BLaER1 treated with 17β-estradiol and CSF1 and Interleukin-3, amounts not matched to agents 10 nM and 100 nM (cell line): ENCODE measurements around the gene MYBPHL.

Source experiments
- H3K27ac ChIP-seq, 11 experiments: shearing (Covaris generic); formaldehyde crosslinking; 2 replicates each; pipeline ENCODE4 v1.8.1; 2022
- H3K27me3 ChIP-seq, 11 experiments: shearing (Covaris generic); formaldehyde crosslinking; 2 replicates each; pipeline ENCODE4 v1.8.1; 2022
- H3K36me3 ChIP-seq, 11 experiments: shearing (Covaris generic); formaldehyde crosslinking; 2 replicates each; pipeline ENCODE4 v1.8.1; 2022
- H3K4me1 ChIP-seq, 10 experiments: shearing (Covaris generic); formaldehyde crosslinking; 2 replicates each; pipeline ENCODE4 v1.8.1; 2022
- H3K4me2 ChIP-seq, 11 experiments: shearing (Covaris generic); formaldehyde crosslinking; 2 replicates each; pipeline ENCODE4 v1.8.1; 2022
- H3K4me3 ChIP-seq, 10 experiments: shearing (Covaris generic); formaldehyde crosslinking; 2 replicates each; pipeline ENCODE4 v1.8.1; 2022
- H3K9ac ChIP-seq, 11 experiments: shearing (Covaris generic); formaldehyde crosslinking; 2 replicates each; pipeline ENCODE4 v1.8.1; 2022
- H3K9me3 ChIP-seq, 11 experiments: shearing (Covaris generic); formaldehyde crosslinking; replicated peaks in 1 of 11; 2 replicates each; pipeline ENCODE4 v1.8.1; 2022
- H4K20me1 ChIP-seq, 11 experiments: shearing (Covaris generic); formaldehyde crosslinking; 2 replicates each; pipeline ENCODE4 v1.8.1; 2022
- Cebpa-rat ChIP-seq, 11 experiments: shearing (Covaris generic); IDR thresholded peaks; 2 replicates each; pipeline ENCODE4 v1.8.1; 2022

MYBPHL gene

DNA sequence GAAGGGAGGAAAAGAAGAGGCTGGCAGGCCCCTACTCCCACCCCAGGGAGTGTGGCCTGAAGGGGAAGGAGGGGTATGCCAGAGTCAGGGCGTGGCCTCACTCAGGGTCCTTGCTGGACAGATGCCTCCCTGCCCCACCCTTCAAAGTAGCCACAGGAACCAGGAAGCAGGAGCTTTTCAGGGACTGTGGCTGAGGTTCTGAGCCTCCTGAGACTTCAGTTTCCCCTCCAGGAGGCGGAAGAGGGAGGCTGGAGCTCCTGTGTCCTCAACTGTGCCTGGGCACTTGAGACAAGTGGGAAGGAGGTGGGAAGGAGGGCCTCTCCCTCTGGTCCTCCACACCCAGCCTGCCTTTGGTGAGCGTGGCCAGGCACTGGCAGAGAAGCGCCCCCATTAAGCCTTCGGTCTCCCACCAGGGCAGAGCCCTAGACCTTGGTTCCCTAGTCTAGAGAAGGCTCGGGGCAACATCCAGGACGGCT is 52.2 kb downstream of the MYBPHL start:
- H3K9me3 ChIP-seq = no peaks in the 10 kb centered on the region; a peak in 1 of 22 replicates
- peaks cover 0 to 17% (median 10%) of the 10 kb centered on the region in 11 experiments; a peak in 11 of 22 replicates for H3K36me3 ChIP-seq
- peak overlapping the region; percentile 78 to 98 (median 95) for H3K4me2 ChIP-seq
- peaks cover 36 to 56% (median 47%) of the 10 kb centered on the region in 10 experiments for H3K4me1 ChIP-seq
- no peak for TF ChIP-seq Cebpa-rat (IDR thresholded peaks at IDR 0.05)
- H3K27me3 ChIP-seq = peaks cover 0 to 12% (median 7%) of the 10 kb centered on the region in 11 experiments; a peak in 8 of 22 replicates
- peak overlapping the region; percentile 55 to 86 (median 82); a peak in 21 of 22 replicates for H3K9ac ChIP-seq
- H3K27ac ChIP-seq = peak overlapping the region; percentile 5 to 96 (median 91); a peak in 21 of 22 replicates
- peak overlapping the region in 5 of 10 experiments; percentile 33 to 60 (median 51); a peak in 5 of 20 replicates for H3K4me3 ChIP-seq
- peaks cover 0 to 9% (median 0%) of the 10 kb centered on the region in 11 experiments; a peak in 4 of 22 replicates for H4K20me1 ChIP-seq

DNA sequence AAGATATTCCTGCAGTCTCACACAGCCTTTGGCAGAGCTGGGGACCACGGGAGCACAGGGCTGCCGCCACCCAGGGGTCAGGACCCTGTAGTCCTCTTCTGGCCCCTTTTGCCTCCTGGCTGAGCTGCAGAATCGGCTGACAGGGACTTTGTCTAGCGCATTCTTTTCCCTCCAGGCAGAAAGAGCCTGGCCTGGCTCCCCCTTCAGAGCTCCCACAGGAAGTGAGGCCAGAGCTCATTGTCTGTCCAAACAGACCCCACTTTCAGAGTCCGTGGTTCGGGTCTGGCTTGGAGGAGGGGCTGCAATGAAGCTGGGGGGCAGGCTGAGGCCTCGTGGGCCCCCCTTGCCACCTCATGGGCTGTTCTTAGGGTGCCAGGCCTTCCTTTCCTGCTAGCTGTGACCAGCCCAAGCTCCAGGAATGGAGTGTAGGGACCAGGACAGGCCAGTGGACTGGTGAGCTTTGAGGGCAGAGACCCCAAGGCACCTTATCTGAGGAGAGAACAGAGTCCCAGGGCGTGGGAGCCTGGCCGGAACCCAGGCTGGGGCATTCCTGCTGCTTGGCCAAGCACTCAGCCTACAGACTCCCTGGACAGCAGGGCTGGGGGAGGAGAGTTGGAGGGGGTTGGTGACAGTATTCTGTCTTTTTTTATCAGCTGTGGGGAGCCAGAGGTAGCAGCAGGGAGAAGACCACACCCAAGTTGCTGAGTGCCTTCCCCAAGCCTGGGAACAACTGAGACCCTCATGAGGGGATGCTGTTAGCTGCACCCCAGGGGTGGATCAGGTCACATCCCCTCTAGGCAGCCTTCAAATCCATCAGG is 52.8 kb downstream of the MYBPHL start:
- no peaks in the 10 kb centered on the region; a peak in 1 of 22 replicates for H3K9me3 ChIP-seq
- peaks cover 0 to 10% (median 7%) of the 10 kb centered on the region in 11 experiments; a peak in 11 of 22 replicates for H3K36me3 ChIP-seq
- H3K4me3 ChIP-seq = peak overlapping the region in 8 of 10 experiments; percentile 37 to 60 (median 50); a peak in 16 of 20 replicates
- H3K27ac ChIP-seq = peak overlapping the region; percentile 51 to 96 (median 91); a peak in 21 of 22 replicates
- H3K4me2 ChIP-seq = peak overlapping the region; percentile 78 to 98 (median 95)
- H3K27me3 ChIP-seq = peaks cover 0 to 13% (median 7%) of the 10 kb centered on the region in 11 experiments; a peak in 8 of 22 replicates
- peak overlapping the region; percentile 55 to 86 (median 82) for H3K9ac ChIP-seq
- H3K4me1 ChIP-seq = peaks cover 38 to 57% (median 49%) of the 10 kb centered on the region in 10 experiments
- peaks cover 0 to 9% (median 0%) of the 10 kb centered on the region in 11 experiments; a peak in 5 of 22 replicates for H4K20me1 ChIP-seq
- TF ChIP-seq Cebpa-rat (IDR thresholded peaks at IDR 0.05) = no peak

DNA sequence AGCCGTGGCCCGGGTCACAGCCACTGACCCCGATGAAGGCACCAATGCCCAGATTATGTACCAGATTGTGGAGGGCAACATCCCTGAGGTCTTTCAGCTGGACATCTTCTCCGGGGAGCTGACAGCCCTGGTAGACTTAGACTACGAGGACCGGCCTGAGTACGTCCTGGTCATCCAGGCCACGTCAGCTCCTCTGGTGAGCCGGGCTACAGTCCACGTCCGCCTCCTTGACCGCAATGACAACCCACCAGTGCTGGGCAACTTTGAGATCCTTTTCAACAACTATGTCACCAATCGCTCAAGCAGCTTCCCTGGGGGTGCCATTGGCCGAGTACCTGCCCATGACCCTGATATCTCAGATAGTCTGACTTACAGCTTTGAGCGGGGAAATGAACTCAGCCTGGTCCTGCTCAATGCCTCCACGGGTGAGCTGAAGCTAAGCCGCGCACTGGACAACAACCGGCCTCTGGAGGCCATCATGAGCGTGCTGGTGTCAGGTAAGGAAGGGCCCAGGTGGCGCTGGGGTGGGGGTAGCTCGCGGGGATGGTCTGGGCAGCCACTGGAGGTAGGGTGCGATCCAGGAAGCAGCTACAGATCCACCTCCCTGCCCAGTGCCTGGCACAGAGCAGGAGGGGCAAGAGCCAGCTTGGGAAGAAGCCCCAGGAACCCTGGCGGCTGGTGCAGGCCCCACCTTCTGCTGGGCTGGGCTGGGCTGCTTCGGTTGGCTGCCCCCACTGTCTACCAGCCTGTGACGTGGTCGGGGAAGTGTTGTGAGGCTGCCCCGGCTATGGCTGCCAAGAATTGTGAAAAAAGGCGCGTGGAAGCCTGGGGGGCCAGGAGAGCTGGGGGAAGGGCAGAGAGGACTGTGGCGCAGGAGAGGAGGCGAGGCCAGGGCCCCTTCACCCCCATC is 53.7 kb downstream of the MYBPHL start:
- peak overlapping the region; percentile 78 to 98 (median 95) for H3K4me2 ChIP-seq
- peaks cover 44 to 63% (median 55%) of the 10 kb centered on the region in 10 experiments for H3K4me1 ChIP-seq
- peak overlapping the region; percentile 51 to 96 (median 91); a peak in 21 of 22 replicates for H3K27ac ChIP-seq
- H3K9me3 ChIP-seq = no peaks in the 10 kb centered on the region; a peak in 1 of 22 replicates
- no peak for TF ChIP-seq Cebpa-rat (IDR thresholded peaks at IDR 0.05)
- H3K27me3 ChIP-seq = peaks cover 0 to 15% (median 7%) of the 10 kb centered on the region in 11 experiments; a peak in 8 of 22 replicates
- peaks cover 0 to 9% (median 0%) of the 10 kb centered on the region in 11 experiments; a peak in 5 of 22 replicates for H4K20me1 ChIP-seq
- H3K4me3 ChIP-seq = peak overlapping the region in 8 of 10 experiments; percentile 37 to 60 (median 50); a peak in 16 of 20 replicates
- H3K36me3 ChIP-seq = peaks cover 0 to 2% (median 0%) of the 10 kb centered on the region in 11 experiments; a peak in 3 of 22 replicates
- H3K9ac ChIP-seq = peak overlapping the region; percentile 55 to 86 (median 82); a peak in 21 of 22 replicates

DNA sequence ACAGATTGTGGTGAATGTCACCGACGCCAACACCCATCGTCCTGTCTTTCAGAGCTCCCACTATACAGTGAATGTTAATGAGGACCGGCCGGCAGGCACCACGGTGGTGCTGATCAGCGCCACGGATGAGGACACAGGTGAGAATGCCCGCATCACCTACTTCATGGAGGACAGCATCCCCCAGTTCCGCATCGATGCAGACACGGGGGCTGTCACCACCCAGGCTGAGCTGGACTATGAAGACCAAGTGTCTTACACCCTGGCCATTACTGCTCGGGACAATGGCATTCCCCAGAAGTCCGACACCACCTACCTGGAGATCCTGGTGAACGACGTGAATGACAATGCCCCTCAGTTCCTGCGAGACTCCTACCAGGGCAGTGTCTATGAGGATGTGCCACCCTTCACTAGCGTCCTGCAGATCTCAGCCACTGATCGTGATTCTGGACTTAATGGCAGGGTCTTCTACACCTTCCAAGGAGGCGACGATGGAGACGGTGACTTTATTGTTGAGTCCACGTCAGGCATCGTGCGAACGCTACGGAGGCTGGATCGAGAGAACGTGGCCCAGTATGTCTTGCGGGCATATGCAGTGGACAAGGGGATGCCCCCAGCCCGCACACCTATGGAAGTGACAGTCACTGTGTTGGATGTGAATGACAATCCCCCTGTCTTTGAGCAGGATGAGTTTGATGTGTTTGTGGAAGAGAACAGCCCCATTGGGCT is 54.5 kb downstream of the MYBPHL start:
- H3K4me1 ChIP-seq = peaks cover 44 to 70% (median 63%) of the 10 kb centered on the region in 10 experiments
- peaks cover 0 to 17% (median 7%) of the 10 kb centered on the region in 11 experiments; a peak in 8 of 22 replicates for H3K27me3 ChIP-seq
- no peak for TF ChIP-seq Cebpa-rat (IDR thresholded peaks at IDR 0.05)
- no peak overlapping the region for H3K27ac ChIP-seq
- peaks cover 0 to 9% (median 0%) of the 10 kb centered on the region in 11 experiments; a peak in 5 of 22 replicates for H4K20me1 ChIP-seq
- H3K4me3 ChIP-seq = no peak overlapping the region
- H3K9ac ChIP-seq = no peak overlapping the region
- no peaks in the 10 kb centered on the region for H3K36me3 ChIP-seq
- H3K9me3 ChIP-seq = no peaks in the 10 kb centered on the region; a peak in 1 of 22 replicates
- H3K4me2 ChIP-seq = peak overlapping the region in 3 of 11 experiments; percentile 86 to 98 (median 97); a peak in 4 of 22 replicates

DNA sequence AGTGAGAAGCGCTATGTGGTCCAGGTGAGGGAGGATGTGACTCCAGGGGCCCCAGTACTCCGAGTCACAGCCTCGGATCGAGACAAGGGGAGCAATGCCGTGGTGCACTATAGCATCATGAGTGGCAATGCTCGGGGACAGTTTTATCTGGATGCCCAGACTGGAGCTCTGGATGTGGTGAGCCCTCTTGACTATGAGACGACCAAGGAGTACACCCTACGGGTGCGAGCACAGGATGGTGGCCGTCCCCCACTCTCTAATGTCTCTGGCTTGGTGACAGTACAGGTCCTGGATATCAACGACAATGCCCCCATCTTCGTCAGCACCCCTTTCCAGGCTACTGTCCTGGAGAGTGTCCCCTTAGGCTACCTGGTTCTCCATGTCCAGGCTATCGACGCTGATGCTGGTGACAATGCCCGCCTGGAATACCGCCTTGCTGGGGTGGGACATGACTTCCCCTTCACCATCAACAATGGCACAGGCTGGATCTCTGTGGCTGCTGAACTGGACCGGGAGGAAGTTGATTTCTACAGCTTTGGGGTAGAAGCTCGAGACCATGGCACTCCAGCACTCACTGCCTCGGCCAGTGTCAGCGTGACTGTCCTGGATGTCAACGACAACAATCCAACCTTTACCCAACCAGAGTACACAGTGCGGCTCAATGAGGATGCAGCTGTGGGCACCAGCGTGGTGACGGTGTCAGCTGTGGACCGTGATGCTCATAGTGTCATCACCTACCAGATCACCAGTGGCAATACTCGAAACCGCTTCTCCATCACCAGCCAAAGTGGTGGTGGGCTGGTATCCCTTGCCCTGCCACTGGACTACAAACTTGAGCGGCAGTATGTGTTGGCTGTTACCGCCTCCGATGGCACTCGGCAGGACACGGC is 55.3 kb downstream of the MYBPHL start:
- Histone ChIP-seq H3K36me3 (no peaks in the 10 kb centered on the region), H3K9ac (no peak overlapping the region), H3K4me1 (peaks cover 44 to 78% (median 71%) of the 10 kb centered on the region in 10 experiments), H3K27me3 (peaks cover 0 to 17% (median 7%) of the 10 kb centered on the region in 11 experiments; a peak in 8 of 22 replicates), H3K27ac (no peak overlapping the region), H4K20me1 (peaks cover 0 to 9% (median 0%) of the 10 kb centered on the region in 11 experiments; a peak in 5 of 22 replicates), H3K9me3 (no peaks in the 10 kb centered on the region; a peak in 1 of 22 replicates), H3K4me2 (peak overlapping the region in 7 of 11 experiments; percentile 97 to 100 (median 99); a peak in 11 of 22 replicates), H3K4me3 (no peak overlapping the region)
- TF ChIP-seq Cebpa-rat (IDR thresholded peaks at IDR 0.05) = no peak

DNA sequence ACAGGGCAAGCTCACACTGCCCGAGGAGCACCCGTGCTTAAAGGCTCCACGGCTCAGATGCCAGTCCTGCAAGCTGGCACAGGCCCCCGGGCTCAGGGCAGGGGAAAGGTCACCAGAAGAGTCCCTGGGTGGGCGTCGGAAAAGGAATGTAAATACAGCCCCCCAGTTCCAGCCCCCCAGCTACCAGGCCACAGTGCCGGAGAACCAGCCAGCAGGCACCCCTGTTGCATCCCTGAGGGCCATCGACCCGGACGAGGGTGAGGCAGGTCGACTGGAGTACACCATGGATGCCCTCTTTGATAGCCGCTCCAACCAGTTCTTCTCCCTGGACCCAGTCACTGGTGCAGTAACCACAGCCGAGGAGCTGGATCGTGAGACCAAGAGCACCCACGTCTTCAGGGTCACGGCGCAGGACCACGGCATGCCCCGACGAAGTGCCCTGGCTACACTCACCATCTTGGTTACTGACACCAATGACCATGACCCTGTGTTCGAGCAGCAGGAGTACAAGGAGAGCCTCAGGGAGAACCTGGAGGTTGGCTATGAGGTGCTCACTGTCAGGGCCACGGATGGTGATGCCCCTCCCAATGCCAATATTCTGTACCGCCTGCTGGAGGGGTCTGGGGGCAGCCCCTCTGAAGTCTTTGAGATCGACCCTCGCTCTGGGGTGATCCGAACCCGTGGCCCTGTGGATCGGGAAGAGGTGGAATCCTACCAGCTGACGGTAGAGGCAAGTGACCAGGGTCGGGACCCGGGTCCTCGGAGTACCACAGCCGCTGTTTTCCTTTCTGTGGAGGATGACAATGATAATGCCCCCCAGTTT is 56.1 kb downstream of the MYBPHL start:
- Histone ChIP-seq H3K27me3 (peaks cover 0 to 17% (median 7%) of the 10 kb centered on the region in 11 experiments; a peak in 8 of 22 replicates), H3K9ac (peak overlapping the region in 9 of 11 experiments; percentile 72 to 83 (median 79); a peak in 16 of 22 replicates), H3K27ac (no peak overlapping the region), H3K9me3 (no peaks in the 10 kb centered on the region; a peak in 1 of 22 replicates), H3K4me1 (peaks cover 38 to 75% (median 68%) of the 10 kb centered on the region in 10 experiments), H4K20me1 (peaks cover 0 to 9% (median 0%) of the 10 kb centered on the region in 11 experiments; a peak in 5 of 22 replicates), H3K4me3 (peak overlapping the region; percentile 76 to 88 (median 82)), H3K36me3 (no peaks in the 10 kb centered on the region), H3K4me2 (peak overlapping the region; percentile 92 to 100 (median 99))
- no peak for TF ChIP-seq Cebpa-rat (IDR thresholded peaks at IDR 0.05)
